K562 (cell line): ENCODE measurements around the gene ETV3L. TPM values are rescaled to one million over a fixed set of nuclear protein-coding genes. Genes with fewer than 3 reads are reported as not detected.

Source experiments
- ARHGAP35 ChIP-seq: fragments of 450-650 bp; IDR thresholded peaks from 2 replicates; pipeline ENCODE4 v1.6.1; 2018; ENCODE audit not compliant: partially characterized antibody
- CCAR2 ChIP-seq: fragments of 200-400 bp; formaldehyde crosslinking; IDR thresholded peaks from 2 replicates; pipeline ENCODE4 v1.6.1; 2017; ENCODE audit warnings: mild to moderate bottlenecking, low read depth, low read length
- COPS2 ChIP-seq: fragments of 450-650 bp; conservative IDR thresholded peaks from 2 replicates; pipeline ENCODE4 v1.6.1; 2016; ENCODE audit warnings: mild to moderate bottlenecking, moderate library complexity
- CXXC5 ChIP-seq: fragments of 250-450 bp; sonication (Bioruptor Pico); IDR thresholded peaks from 2 replicates; pipeline ENCODE4 v1.8.0; 2022; ENCODE audit warnings: inconsistent platforms, mild to moderate bottlenecking, moderate library complexity
- GTF2E2 ChIP-seq: fragments of 200-800 bp; sonication (Bioruptor generic); IDR thresholded peaks from 2 replicates; pipeline ENCODE4 v1.6.1; 2016; ENCODE audit warnings: missing genetic modification characterization, missing compliant biosample characterization
- HDGF ChIP-seq: fragments of 450-650 bp; IDR thresholded peaks from 2 replicates; pipeline ENCODE4 v1.6.1; 2016
- HES1 ChIP-seq: fragments of 450-650 bp; IDR thresholded peaks from 2 replicates; pipeline ENCODE4 v1.6.1; 2016; ENCODE audit warnings: low read depth, mild to moderate bottlenecking, moderate library complexity
- HSF4 ChIP-seq: fragments of 250-450 bp; sonication (Bioruptor Pico); IDR thresholded peaks from 2 replicates; pipeline ENCODE4 v2.1.2; 2022; ENCODE audit warnings: mild to moderate bottlenecking, moderate library complexity, borderline replicate concordance
- KLF6 ChIP-seq: fragments of 250-450 bp; sonication (Bioruptor Pico); IDR thresholded peaks from 2 replicates; pipeline ENCODE4 v1.4.0; 2020; ENCODE audit warnings: mild to moderate bottlenecking, moderate library complexity, borderline replicate concordance
- MBD1 ChIP-seq: fragments of 250-450 bp; sonication (Bioruptor Pico); IDR thresholded peaks from 2 replicates; pipeline ENCODE4 v1.8.0; 2022; ENCODE audit warnings: inconsistent platforms
- MBD2 ChIP-seq: sonication (generic); IDR thresholded peaks from 2 replicates; pipeline ENCODE4 v1.6.1; 2016; ENCODE audit warnings: low read depth, borderline replicate concordance
- MXI1 ChIP-seq: IDR thresholded peaks from 2 replicates; pipeline ENCODE4 v1.6.1; 2011; ENCODE audit warnings: low read depth, mild to moderate bottlenecking, improper control_type of control experiment, low read length
- NCOA2 ChIP-seq, 2 experiments: fragments of 450-650 bp; IDR thresholded peaks; 2 replicates each; pipeline ENCODE4 v1.6.1; 2018; ENCODE audit warnings: mild to moderate bottlenecking in 2 of 2, moderate library complexity in 1 of 2; ENCODE audit not compliant: partially characterized antibody in 2 of 2
- NCOA6 ChIP-seq: fragments of 450-650 bp; IDR thresholded peaks from 2 replicates; pipeline ENCODE4 v1.6.1; 2017; ENCODE audit warnings: mild to moderate bottlenecking
- NR1H2 ChIP-seq: sonication (generic); formaldehyde crosslinking; IDR thresholded peaks from 2 replicates; pipeline ENCODE4 v1.4.0; 2020; ENCODE audit warnings: mild to moderate bottlenecking, missing genetic modification reagents
- RNF2 ChIP-seq: sonication (generic); IDR thresholded peaks from 2 replicates; pipeline ENCODE4 v1.6.1; 2016
- SIRT6 ChIP-seq: IDR thresholded peaks from one replicate; pipeline ENCODE4 v1.6.1; 2012; ENCODE audit warnings: low read depth, mild to moderate bottlenecking, control low read depth, inconsistent platforms, low read length, moderate library complexity
- SMARCA4 ChIP-seq: fragments of 450-650 bp; IDR thresholded peaks from 2 replicates; pipeline ENCODE4 v1.6.1; 2016
- SRSF7 ChIP-seq: fragments of 200-400 bp; formaldehyde crosslinking; optimal IDR thresholded peaks from 2 replicates; pipeline ENCODE3; 2017; ENCODE audit warnings: mild to moderate bottlenecking, low read depth, low read length
- TCF3 ChIP-seq: sonication (generic); formaldehyde crosslinking; IDR thresholded peaks from 2 replicates; pipeline ENCODE4 v1.4.0; 2020; ENCODE audit warnings: mild to moderate bottlenecking, missing genetic modification reagents
- ZBTB9 ChIP-seq: fragments of 450-650 bp; formaldehyde crosslinking; IDR thresholded peaks from 2 replicates; pipeline ENCODE4 v1.4.0; 2020; ENCODE audit warnings: mild to moderate bottlenecking, moderate library complexity
- ZNF217 ChIP-seq: sonication (generic); formaldehyde crosslinking; IDR thresholded peaks from 2 replicates; pipeline ENCODE4 v1.8.0; 2022; ENCODE audit warnings: mild to moderate bottlenecking, missing genetic modification reagents
- ZNF274 ChIP-seq: IDR thresholded peaks from 2 replicates; pipeline ENCODE4 v1.6.1; 2011; ENCODE audit warnings: low read depth, mild to moderate bottlenecking, low read length, moderate library complexity, borderline replicate concordance
- ZNF551 ChIP-seq: fragments of 250-450 bp; sonication (Bioruptor Pico); IDR thresholded peaks from 2 replicates; pipeline ENCODE4 v1.5.0; 2021; ENCODE audit warnings: mild to moderate bottlenecking, moderate library complexity
- ZNF696 ChIP-seq: fragments of 250-450 bp; sonication (Bioruptor Pico); conservative IDR thresholded peaks from 2 replicates; pipeline ENCODE4 v1.4.0; 2020; ENCODE audit warnings: mild to moderate bottlenecking, moderate library complexity
- ZNF785 ChIP-seq: fragments of 250-450 bp; sonication (Bioruptor Pico); IDR thresholded peaks from 2 replicates; pipeline ENCODE4 v1.4.0; 2020; ENCODE audit warnings: mild to moderate bottlenecking
- ZNF79 ChIP-seq: fragments of 250-450 bp; sonication (Bioruptor Pico); IDR thresholded peaks from 2 replicates; pipeline ENCODE4 v1.4.0; 2020; ENCODE audit warnings: low read depth, mild to moderate bottlenecking, moderate library complexity
- ZZZ3 ChIP-seq: fragments of 450-650 bp; IDR thresholded peaks from 2 replicates; pipeline ENCODE4 v1.6.1; 2016; ENCODE audit warnings: antibody characterized with exemption, mild to moderate bottlenecking, moderate library complexity
- polyA plus RNA-seq, 8 experiments: library from polyadenylated mRNA; depleted of rRNA in 4 of 8; stranded (reverse) in 5 of 8; unstranded in 3 of 8; fragments of >200 nt; fragmentation: Nextera tagmentation in 2 of 8; fragmentation: Illumina TruSeq in 1 of 8; extraction: Ambion mirVana in 2 of 8; extraction: Trizol in 1 of 8; gene quantifications; 2 replicates each; pipeline versions ENCODE4 v1.2.1 to v1.2.3, GENCODE V29; 2011 to 2014; ENCODE audit warnings: inconsistent platforms in 1 of 8, missing spikeins in 1 of 8
- total RNA-seq, 7 experiments: library from RNA; depleted of rRNA in 6 of 7; stranded (reverse); fragments of >200 nt in 6 of 7; fragmentation: Illumina TruSeq in 2 of 7; extraction: Trizol in 2 of 7; gene quantifications; 2 replicates each; pipeline versions ENCODE4 v1.2.1 to v1.2.3, GENCODE V29; 2011 to 2021; ENCODE audit warnings: low replicate concordance in 1 of 7

ETV3L gene
- total and polyA plus RNA-seq, 9 of the 15 experiments (the other 6 are each of a cell fraction or from before 2014, with no cell fraction given): not detected

- TF ChIP-seq ARHGAP35: no peak
- no peak for TF ChIP-seq SIRT6
- TF ChIP-seq MBD1 (CRISPR knock-in tag): no peak
- TF ChIP-seq ZBTB9 (CRISPR knock-in tag): no peak; the same call in 1 of the 2 replicates
- no peak for TF ChIP-seq ZNF696 (CRISPR knock-in tag)
- no peak for TF ChIP-seq SRSF7
- TF ChIP-seq ZNF217: no peak
- no peak for TF ChIP-seq NCOA2 (IDR thresholded peaks at IDR 0.05; ENCODE audit: partially characterized antibody in 2 of 2)
- TF ChIP-seq HSF4 (CRISPR knock-in tag): no peak
- no peak for TF ChIP-seq NR1H2 (CRISPR knock-in tag)
- no peak for TF ChIP-seq MXI1
- no peak for TF ChIP-seq ZNF551 (CRISPR knock-in tag)
- TF ChIP-seq TCF3: peak; percentile 31; the same call in 1 of the 2 replicates
- TF ChIP-seq HES1: 0 out of 2 replicates have a peak, but pooled peaks have one; percentile 13
- no peak for TF ChIP-seq COPS2
- TF ChIP-seq KLF6: no peak
- no peak; the same call in 1 of the 2 replicates for TF ChIP-seq MBD2
- no peak for TF ChIP-seq ZZZ3
- no peak for TF ChIP-seq ZNF274
- TF ChIP-seq GTF2E2: no peak; the same call in 1 of the 2 replicates
- no peak for TF ChIP-seq ZNF79 (CRISPR knock-in tag)
- TF ChIP-seq HDGF: no peak
- peak; percentile 98 for TF ChIP-seq CXXC5 (CRISPR knock-in tag)
- no peak for TF ChIP-seq CCAR2
- no peak for TF ChIP-seq SMARCA4
- TF ChIP-seq ZNF785: no peak
- TF ChIP-seq RNF2: peak; percentile 37; the same call in 1 of the 2 replicates
- peak; percentile 93 for TF ChIP-seq NCOA6
Observed at GRCh38 chr1:157138220-157139051, 38.8 kb upstream of the ETV3L start, which contains the start of gene ETV3 (continued).
